Adrenal gland (tissue), 5 donors: ENCODE data around the gene GLYR1.

Experiments used
- POLR2A ChIP-seq, 2 donors: fragments of 450-650 bp; IDR thresholded peaks; one replicate each; pipeline ENCODE4 v1.6.1; 2017; ENCODE audit warnings: antibody characterized with exemption in 2 of 2, mild to moderate bottlenecking in 2 of 2, moderate library complexity in 1 of 2
- TF ChIP-seq, protein P1 (sequence below), 6 experiments: fragments of 450-650 bp in 4 of 6; fragments of 200-600 bp in 2 of 6; sonication (generic) in 1 of 6; IDR thresholded peaks; 1 replicate in 5 of 6; 2 replicates in 1 of 6; pipeline versions ENCODE4 v1.5.1 to v1.8.0; 2016 to 2021; ENCODE audit warnings: antibody characterized with exemption in 6 of 6, mild to moderate bottlenecking in 2 of 6, moderate library complexity in 1 of 6
- donor health status: DM: no; HTN: no; CAD: no.

DNA sequence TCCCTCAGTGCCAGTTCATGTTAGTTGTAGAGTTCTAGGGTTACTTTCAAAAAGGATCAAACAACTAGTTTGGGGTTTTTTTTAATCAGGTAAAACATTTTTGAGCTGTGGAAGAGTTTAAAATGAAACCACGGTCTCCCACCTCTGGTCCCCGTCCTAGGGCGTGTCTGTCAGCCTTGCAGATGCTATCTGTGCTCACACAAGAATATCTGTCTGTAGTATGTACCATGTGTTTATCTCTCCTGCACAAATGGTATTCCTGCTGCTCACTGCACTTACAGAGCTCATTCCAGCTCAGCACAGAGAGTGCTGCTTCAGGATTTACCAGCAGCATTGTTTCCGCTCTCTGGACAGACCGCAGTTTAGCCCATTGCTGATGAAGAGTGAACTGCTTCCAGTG lies 39.1 kb upstream of the GLYR1 start:
- TF ChIP-seq POLR2A (IDR thresholded peaks at IDR 0.05): no peak
- TF ChIP-seq, protein P1, sequence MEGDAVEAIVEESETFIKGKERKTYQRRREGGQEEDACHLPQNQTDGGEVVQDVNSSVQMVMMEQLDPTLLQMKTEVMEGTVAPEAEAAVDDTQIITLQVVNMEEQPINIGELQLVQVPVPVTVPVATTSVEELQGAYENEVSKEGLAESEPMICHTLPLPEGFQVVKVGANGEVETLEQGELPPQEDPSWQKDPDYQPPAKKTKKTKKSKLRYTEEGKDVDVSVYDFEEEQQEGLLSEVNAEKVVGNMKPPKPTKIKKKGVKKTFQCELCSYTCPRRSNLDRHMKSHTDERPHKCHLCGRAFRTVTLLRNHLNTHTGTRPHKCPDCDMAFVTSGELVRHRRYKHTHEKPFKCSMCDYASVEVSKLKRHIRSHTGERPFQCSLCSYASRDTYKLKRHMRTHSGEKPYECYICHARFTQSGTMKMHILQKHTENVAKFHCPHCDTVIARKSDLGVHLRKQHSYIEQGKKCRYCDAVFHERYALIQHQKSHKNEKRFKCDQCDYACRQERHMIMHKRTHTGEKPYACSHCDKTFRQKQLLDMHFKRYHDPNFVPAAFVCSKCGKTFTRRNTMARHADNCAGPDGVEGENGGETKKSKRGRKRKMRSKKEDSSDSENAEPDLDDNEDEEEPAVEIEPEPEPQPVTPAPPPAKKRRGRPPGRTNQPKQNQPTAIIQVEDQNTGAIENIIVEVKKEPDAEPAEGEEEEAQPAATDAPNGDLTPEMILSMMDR (IDR thresholded peaks at IDR 0.05): no peak
